Fibroblast of villous mesenchyme (primary cell): Measurements from ENCODE around the gene GRM7. TPM values are rescaled to one million over a fixed set of nuclear protein-coding genes. Genes with fewer than 3 reads are reported as not detected.

ENCODE experiments used
- DNase-seq: peaks from one replicate; pipeline ENCODE4 v3.0.0-alpha.2; 2010; ENCODE audit warnings: low read depth
- H3K4me3 ChIP-seq: 2 replicates; pipeline ENCODE4 v1.5.1; 2011; ENCODE audit warnings: low read depth, mild to moderate bottlenecking, low read length
- total RNA-seq: library from RNA; depleted of rRNA; stranded (reverse); fragments of >200 nt; gene quantifications from 2 replicates; pipeline ENCODE4 v1.2.3, GENCODE V29; 2012
- TF ChIP-seq, protein P1 (sequence below): IDR thresholded peaks from 2 replicates; pipeline ENCODE4 v1.5.1; 2012; ENCODE audit warnings: low read depth, mild to moderate bottlenecking, low read length; ENCODE audit not compliant: insufficient read depth

The GRM7 gene
- total RNA-seq, 1 donor = not detected

DNA sequence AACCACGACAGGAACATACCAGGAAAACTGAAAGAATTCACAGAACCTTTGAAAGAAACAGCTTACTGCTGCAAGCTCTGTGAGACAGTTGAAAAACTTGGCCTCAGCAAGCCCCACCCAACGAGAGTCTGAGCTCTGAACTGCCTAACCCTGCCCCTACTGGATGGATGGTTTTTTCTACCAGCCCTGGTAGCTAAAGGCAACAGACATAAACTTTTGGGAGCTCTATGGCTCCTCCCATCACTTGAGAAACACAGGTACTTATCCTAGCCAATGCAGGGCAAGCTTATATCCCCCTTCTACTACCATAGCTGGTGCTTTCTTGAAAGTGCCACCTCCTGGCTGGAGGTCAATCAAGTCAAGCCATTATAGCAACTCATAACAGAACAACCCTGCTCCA lies 471.8 kb downstream of the GRM7 start:
- no peak for DNase-seq
- TF ChIP-seq, protein P1, sequence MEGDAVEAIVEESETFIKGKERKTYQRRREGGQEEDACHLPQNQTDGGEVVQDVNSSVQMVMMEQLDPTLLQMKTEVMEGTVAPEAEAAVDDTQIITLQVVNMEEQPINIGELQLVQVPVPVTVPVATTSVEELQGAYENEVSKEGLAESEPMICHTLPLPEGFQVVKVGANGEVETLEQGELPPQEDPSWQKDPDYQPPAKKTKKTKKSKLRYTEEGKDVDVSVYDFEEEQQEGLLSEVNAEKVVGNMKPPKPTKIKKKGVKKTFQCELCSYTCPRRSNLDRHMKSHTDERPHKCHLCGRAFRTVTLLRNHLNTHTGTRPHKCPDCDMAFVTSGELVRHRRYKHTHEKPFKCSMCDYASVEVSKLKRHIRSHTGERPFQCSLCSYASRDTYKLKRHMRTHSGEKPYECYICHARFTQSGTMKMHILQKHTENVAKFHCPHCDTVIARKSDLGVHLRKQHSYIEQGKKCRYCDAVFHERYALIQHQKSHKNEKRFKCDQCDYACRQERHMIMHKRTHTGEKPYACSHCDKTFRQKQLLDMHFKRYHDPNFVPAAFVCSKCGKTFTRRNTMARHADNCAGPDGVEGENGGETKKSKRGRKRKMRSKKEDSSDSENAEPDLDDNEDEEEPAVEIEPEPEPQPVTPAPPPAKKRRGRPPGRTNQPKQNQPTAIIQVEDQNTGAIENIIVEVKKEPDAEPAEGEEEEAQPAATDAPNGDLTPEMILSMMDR = no peak

DNA sequence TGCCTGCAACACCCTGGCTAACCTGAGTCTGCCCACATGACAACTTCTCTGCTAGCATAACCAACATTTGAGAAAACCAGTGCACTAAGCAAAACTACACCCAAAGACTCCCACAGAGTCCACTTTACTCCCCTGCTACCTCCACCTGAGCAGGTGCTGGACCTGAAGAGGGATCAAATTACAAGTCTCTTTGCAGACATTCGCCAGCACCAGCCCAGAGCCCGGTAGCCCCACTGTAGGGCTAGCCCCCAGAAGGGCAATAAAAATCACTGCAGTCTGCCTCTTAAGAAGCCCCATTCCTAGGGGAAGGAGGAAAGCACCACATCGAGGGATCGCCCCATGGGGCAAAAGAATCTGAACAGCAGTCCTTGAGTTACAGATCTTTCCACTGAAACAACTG lies 472.2 kb downstream of the GRM7 start:
- TF ChIP-seq, protein P1 = no peak
- no peak for DNase-seq

More for the DNA sequence above, 471.8 kb downstream of the GRM7 start:
- H3K4me3 ChIP-seq = no peak overlapping the region

DNA sequence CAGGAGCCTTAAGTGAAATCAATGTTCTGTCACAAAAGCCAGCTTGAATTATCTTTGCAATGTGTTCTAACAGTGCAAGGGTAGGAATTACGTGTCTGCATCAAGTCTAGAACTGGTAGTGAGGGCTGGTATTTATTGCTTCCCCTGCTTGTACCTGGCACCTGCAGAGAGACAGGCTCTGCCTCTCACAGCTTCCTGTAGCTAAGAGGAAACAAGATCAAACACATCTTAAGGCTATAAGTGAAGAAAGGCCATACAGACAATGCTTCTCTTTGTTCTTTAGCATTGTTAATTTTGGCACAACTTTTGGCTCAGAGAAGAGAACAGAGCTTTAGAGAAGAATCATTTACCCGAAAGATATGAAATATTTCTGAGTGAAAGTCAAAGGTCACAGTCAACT lies 479.9 kb downstream of the GRM7 start:
- no peak overlapping the region for H3K4me3 ChIP-seq
- TF ChIP-seq, protein P1 = no peak
- DNase-seq = no peak

More for the DNA sequence above, 472.2 kb downstream of the GRM7 start:
- no peak overlapping the region for H3K4me3 ChIP-seq

DNA sequence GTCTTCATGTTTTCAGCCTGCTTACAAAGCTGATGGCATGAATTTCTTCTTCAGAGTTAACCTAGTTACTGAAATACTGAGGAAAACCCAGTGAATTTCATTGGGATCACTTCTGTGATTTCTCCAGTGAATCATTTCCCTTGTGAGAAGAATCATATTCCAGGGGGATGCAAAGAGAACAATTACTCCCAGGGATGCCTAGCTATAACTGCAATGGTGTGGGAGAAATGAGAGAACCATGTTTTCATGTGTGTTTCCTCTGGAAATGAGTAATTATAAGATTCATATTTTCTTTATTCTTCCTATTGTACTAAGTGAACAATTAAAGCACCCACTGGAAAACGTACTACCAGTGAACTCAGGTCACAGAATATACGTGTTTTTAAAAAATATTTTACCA lies 485.4 kb downstream of the GRM7 start:
- TF ChIP-seq, protein P1 = no peak
- no peak overlapping the region for H3K4me3 ChIP-seq
- DNase-seq = no peak

DNA sequence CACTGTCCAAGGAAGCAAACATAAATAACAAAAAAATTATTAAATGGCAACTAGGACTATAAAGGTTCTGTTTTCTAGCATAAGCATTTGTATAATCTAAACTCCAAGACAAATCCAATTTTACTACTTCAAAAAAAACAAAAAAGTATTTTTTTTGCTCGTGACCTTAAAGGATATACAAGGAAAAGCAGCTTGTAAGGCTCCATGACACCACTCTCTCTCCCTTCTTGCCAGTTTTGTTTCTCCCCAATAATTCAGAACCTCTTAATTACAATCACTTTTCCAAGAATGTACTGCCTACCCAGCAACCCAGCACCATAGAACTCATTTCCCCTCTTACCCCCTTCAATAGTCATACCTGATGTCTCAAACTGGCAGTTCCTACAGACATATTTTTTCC lies 496.2 kb downstream of the GRM7 start:
- no peak for DNase-seq
- H3K4me3 ChIP-seq = no peak overlapping the region
- TF ChIP-seq, protein P1 = no peak

DNA sequence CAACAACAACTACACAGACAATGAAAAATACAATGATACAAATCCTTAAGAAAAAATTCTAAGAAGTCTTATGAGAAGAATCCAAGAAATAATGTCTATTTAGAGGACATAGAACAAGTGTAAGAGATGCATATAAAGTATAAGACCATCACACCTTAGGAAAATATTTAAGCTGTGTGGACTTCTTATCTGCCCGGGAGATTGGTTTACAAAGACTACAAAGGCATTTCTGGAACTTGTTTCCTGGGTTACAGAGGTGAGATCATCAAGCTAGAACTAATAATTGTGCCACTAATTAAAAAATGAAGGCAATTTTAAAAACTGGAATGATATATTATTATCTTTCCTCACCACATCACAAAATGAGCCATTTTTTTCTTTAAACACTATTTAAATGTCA lies 507.1 kb downstream of the GRM7 start:
- TF ChIP-seq, protein P1 = no peak
- no peak for DNase-seq
- H3K4me3 ChIP-seq = no peak overlapping the region

DNA sequence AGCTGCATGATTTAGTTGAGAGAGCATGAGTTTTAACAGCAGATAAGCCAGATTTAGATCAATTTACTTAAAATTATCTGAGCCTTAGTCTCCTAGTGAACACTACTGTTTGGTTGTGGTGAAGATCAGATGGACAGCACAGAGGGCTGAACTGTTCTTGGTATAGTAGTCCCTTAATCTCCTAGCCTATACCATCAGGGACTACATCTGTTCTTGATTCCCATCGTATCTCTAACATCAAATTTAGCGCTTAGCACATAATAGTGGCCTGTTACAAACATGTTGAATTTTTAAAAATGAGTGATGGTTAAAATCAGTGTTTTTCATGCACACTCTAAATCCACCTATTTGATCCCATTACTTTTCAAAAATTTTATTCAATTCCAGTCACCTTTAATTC lies 507.7 kb downstream of the GRM7 start:
- TF ChIP-seq, protein P1 = no peak
- H3K4me3 ChIP-seq = no peak overlapping the region
- no peak for DNase-seq
